Bronchial epithelial cell (primary cell): ENCODE results near the gene UTP4. TPM values are rescaled to one million over a fixed set of nuclear protein-coding genes. Genes with fewer than 3 reads are reported as not detected.
"Not testable (repeated sequence)": the region's sequence is repeated elsewhere in the genome, so short reads cannot be mapped to it uniquely, and the experiment has no call there.

Experiments used
- DNase-seq: peaks from one replicate; pipeline ENCODE4 v3.0.0-alpha.2; 2010; ENCODE audit warnings: low read depth
- FAIRE-seq: peaks from 2 replicates; lab custom pipeline; 2011; peaks lifted over from hg19 to GRCh38; lab: Jason Lieb, UNC
- H3K27me3 ChIP-seq: 2 replicates; pipeline ENCODE4 v1.5.1; 2011; ENCODE audit warnings: low read length; ENCODE audit not compliant: control insufficient read depth, insufficient read depth
- H3K36me3 ChIP-seq: 2 replicates; pipeline ENCODE4 v1.5.1; 2011; ENCODE audit warnings: low read length; ENCODE audit not compliant: control insufficient read depth, insufficient read depth
- H3K4me3 ChIP-seq: 2 replicates; pipeline ENCODE4 v1.5.1; 2011; ENCODE audit warnings: mild to moderate bottlenecking, low read depth, low read length, control low read depth
- total RNA-seq: library from RNA; depleted of rRNA; stranded (reverse); fragments of >200 nt; gene quantifications from 2 replicates; pipeline ENCODE4 v1.2.1, GENCODE V29; 2014
- TF ChIP-seq, protein P1 (sequence below): IDR thresholded peaks from 2 replicates; pipeline ENCODE4 v1.5.1; 2011; ENCODE audit warnings: mild to moderate bottlenecking, moderate library complexity, low read length, control low read depth, inconsistent platforms; ENCODE audit not compliant: insufficient read depth, severe bottlenecking

UTP4 gene
- total RNA-seq, 1 donor from 2014 or later: 21.9 TPM

DNA sequence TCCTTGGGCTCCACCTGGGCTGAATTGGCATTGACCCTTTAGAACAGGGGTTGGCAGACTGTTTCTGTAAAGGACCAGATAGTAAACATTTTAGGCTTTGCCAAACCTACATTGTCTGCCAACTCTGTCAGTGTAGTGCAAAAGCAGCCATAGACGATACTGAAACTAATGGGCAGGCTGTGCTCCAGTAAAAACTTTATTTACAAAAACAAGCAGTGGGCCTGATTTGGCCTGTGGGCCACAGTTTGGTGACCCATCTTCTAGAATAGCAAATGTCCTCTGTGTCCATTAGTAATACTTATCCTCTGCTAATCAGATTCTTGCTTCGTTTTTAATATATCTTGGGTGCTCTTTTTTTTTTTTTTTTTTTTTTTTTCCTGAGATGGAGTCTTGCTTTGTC lies 6.2 kb downstream of the UTP4 start:
- peaks cover 15% of the 10 kb centered on the region for H3K36me3 ChIP-seq
- no peaks in the 10 kb centered on the region for H3K27me3 ChIP-seq
- no peak overlapping the region for H3K4me3 ChIP-seq
- DNase-seq (no peak), FAIRE-seq (no peak)
- TF ChIP-seq, protein P1, sequence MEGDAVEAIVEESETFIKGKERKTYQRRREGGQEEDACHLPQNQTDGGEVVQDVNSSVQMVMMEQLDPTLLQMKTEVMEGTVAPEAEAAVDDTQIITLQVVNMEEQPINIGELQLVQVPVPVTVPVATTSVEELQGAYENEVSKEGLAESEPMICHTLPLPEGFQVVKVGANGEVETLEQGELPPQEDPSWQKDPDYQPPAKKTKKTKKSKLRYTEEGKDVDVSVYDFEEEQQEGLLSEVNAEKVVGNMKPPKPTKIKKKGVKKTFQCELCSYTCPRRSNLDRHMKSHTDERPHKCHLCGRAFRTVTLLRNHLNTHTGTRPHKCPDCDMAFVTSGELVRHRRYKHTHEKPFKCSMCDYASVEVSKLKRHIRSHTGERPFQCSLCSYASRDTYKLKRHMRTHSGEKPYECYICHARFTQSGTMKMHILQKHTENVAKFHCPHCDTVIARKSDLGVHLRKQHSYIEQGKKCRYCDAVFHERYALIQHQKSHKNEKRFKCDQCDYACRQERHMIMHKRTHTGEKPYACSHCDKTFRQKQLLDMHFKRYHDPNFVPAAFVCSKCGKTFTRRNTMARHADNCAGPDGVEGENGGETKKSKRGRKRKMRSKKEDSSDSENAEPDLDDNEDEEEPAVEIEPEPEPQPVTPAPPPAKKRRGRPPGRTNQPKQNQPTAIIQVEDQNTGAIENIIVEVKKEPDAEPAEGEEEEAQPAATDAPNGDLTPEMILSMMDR: no peak

- not testable (repeated sequence) for FAIRE-seq, H3K4me3 ChIP-seq, H3K27me3 ChIP-seq, DNase-seq
- peaks cover 15% of the 10 kb centered on the region for H3K36me3 ChIP-seq
Observed at GRCh38 chr16:69139464-69139863, 7.0 kb downstream of the UTP4 start.

DNA sequence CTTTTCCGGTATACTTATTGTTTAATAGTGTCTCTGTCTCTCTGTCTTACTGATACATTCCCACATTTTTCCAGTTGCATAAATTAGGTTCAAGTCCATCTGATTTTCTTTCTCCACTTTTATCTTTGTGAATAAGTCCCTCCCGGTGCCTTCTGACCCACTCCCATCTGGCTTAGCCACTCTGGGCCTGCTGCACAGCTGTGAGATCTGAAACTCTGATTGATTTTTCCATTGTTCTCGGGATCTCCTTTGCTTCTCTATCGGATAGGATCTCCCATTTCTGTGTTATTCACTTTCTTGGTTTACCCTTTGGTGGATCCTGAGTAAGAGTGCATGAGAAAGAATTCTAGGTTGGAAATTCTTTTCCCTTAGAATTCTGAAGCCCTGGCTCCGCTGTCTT lies 8.6 kb downstream of the UTP4 start:
- TF ChIP-seq, protein P1: no peak
- FAIRE-seq (no peak), DNase-seq (no peak)
- no peaks in the 10 kb centered on the region for H3K27me3 ChIP-seq
- H3K4me3 ChIP-seq: no peak overlapping the region
- peaks cover 15% of the 10 kb centered on the region for H3K36me3 ChIP-seq

- no peak for FAIRE-seq
- Histone ChIP-seq H3K4me3 (no peak overlapping the region), H3K27me3 (no peaks in the 10 kb centered on the region), H3K36me3 (peaks cover 15% of the 10 kb centered on the region)
- DNase-seq: no peak
- TF ChIP-seq, protein P1: no peak
Observed at GRCh38 chr16:69141936-69142335, 9.5 kb downstream of the UTP4 start.

DNA sequence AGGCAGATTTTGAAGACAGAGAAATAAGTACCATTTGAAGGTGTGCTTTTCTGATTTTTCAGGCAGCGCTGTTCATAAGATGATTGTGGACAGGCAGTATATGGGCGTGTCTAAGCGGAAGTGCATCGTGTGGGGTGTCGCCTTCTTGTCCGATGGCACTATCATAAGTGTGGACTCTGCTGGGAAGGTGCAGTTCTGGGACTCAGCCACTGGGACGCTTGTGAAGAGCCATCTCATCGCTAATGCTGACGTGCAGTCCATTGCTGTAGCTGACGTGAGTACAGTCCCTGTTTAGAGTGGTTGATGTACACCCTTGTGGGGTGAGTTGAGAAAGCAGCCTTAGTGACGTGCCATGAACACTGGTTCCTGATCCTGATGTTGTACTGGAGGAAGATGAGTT lies 10.7 kb downstream of the UTP4 start:
- FAIRE-seq (no peak), DNase-seq (no peak)
- TF ChIP-seq, protein P1: no peak
- Histone ChIP-seq H3K4me3 (no peak overlapping the region), H3K27me3 (no peaks in the 10 kb centered on the region), H3K36me3 (peaks cover 15% of the 10 kb centered on the region)

DNA sequence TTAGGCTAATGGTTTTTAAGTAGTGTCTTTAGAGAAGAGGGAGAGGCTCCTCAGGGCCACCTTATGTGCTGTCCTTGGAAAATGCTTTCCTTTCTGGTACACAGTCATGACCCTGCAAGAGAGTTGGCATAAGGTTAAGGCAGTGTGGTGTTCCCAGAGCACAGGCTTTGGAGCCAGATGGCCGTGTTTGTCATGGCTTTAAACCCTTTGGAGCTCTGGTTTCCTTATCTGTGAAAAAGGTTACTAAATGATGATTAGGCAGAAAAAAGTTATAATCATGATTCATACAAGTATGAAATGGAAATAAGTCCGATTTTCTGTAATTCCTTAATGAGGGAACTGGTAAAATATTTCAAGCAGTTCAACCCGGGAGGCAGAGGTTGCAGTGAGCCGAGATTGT lies 13.2 kb downstream of the UTP4 start:
- H3K27me3 ChIP-seq: no peaks in the 10 kb centered on the region
- H3K36me3 ChIP-seq: peaks cover 12% of the 10 kb centered on the region
- H3K4me3 ChIP-seq: no peak overlapping the region
- TF ChIP-seq, protein P1: no peak
- FAIRE-seq (no peak), DNase-seq (no peak)

- not testable (repeated sequence) for DNase-seq, H3K4me3 ChIP-seq, FAIRE-seq, H3K27me3 ChIP-seq
- peaks cover 15% of the 10 kb centered on the region for H3K36me3 ChIP-seq
Observed at GRCh38 chr16:69149621-69150020, 17.2 kb downstream of the UTP4 start.
